ENCODE results near the gene DAG1. TPM values are rescaled to one million over a fixed set of nuclear protein-coding genes. Genes with fewer than 3 reads are reported as not detected.

DAG1 gene
- total RNA-seq, 1 experiment from 2014 or later, result 177 TPM

GRCh38 chr3:49519296-49519695, 49.2 kb downstream of the DAG1 start:
- Histone ChIP-seq H3K4me3 (ENCODE audit: low read depth, low read length) (no peak overlapping the region), H3K9me3 (no peaks in the 10 kb centered on the region), H3K36me3 (ENCODE audit: control insufficient read depth, insufficient read depth, low read length) (peaks cover 1% of the 10 kb centered on the region), H3K4me1 (peaks cover 3% of the 10 kb centered on the region; the same call in 1 of the 2 replicates), H3K27me3 (replicated peaks; ENCODE audit: control insufficient read depth, insufficient read depth, low read length) (no peaks in the 10 kb centered on the region)
- Mint-ChIP-seq H3K36me3 (ENCODE audit: insufficient read depth, unreplicated experiment) (peaks cover 72% of the 10 kb centered on the region), H3K9me3 (ENCODE audit: unreplicated experiment) (no peaks in the 10 kb centered on the region), H3K4me3 (ENCODE audit: unreplicated experiment) (no peak overlapping the region), H3K27me3 (ENCODE audit: insufficient read depth, unreplicated experiment) (no peaks in the 10 kb centered on the region), H3K4me1 (ENCODE audit: low read depth, unreplicated experiment) (peaks cover 22% of the 10 kb centered on the region), H3K27ac (ENCODE audit: unreplicated experiment) (no peak overlapping the region)
- CTCF ChIA-PET, result interaction anchor here (0.9 to 1.0 kb wide), 2 partner anchors 65 kb away, joined by 4 to 5 read pairs; no protein-coding TSS in a partner anchor
- TF ChIP-seq CTCF (IDR thresholded peaks at IDR 0.05; ENCODE audit: insufficient read depth in 1 of 2, low read depth in 1 of 2, low read length in 1 of 2, severe bottlenecking in 1 of 2, unreplicated experiment in 1 of 2), result no peak
- intact Hi-C loops (cut with micrococcal nuclease; ENCODE audit: unreplicated experiment), result no loop called here
- BruUV-seq (replicated peaks), result no TSS peak
- no peak for DNase-seq
- POLR2A ChIA-PET, result interaction anchor here (0.7 kb wide), 1 partner anchor 52 kb away, joined by 3 read pairs; no protein-coding TSS in a partner anchor

- DNase-seq, result no peak
- H3K27me3 Mint-ChIP-seq (ENCODE audit: insufficient read depth, unreplicated experiment), result no peaks in the 10 kb centered on the region
- no peak overlapping the region for H3K27ac Mint-ChIP-seq (ENCODE audit: unreplicated experiment)
- TF ChIP-seq CTCF (IDR thresholded peaks at IDR 0.05; ENCODE audit: insufficient read depth in 1 of 2, low read depth in 1 of 2, low read length in 1 of 2, severe bottlenecking in 1 of 2, unreplicated experiment in 1 of 2), result no peak
- Histone ChIP-seq H3K27me3 (replicated peaks; ENCODE audit: control insufficient read depth, insufficient read depth, low read length) (no peaks in the 10 kb centered on the region), H3K36me3 (ENCODE audit: control insufficient read depth, insufficient read depth, low read length) (peaks cover 1% of the 10 kb centered on the region), H3K9me3 (no peaks in the 10 kb centered on the region), H3K4me1 (peaks cover 3% of the 10 kb centered on the region; the same call in 1 of the 2 replicates), H3K4me3 (ENCODE audit: low read depth, low read length) (no peak overlapping the region)
- ChIA-PET CTCF (interaction anchor here (0.9 kb wide), 1 partner anchor 66 kb away, joined by 5 read pairs; no protein-coding TSS in a partner anchor), POLR2A (no interaction called here)
- intact Hi-C loops (cut with micrococcal nuclease; ENCODE audit: unreplicated experiment), result no loop called here
- BruUV-seq (replicated peaks), result no TSS peak
- H3K36me3 Mint-ChIP-seq (ENCODE audit: insufficient read depth, unreplicated experiment), result peaks cover 69% of the 10 kb centered on the region
- no peaks in the 10 kb centered on the region for H3K9me3 Mint-ChIP-seq (ENCODE audit: unreplicated experiment)
- peaks cover 22% of the 10 kb centered on the region for H3K4me1 Mint-ChIP-seq (ENCODE audit: low read depth, unreplicated experiment)
- H3K4me3 Mint-ChIP-seq (ENCODE audit: unreplicated experiment), result no peak overlapping the region
These were observed 49.9 kb downstream of the DAG1 start for GRCh38 chr3:49519916-49520385.

GRCh38 chr3:49523756-49524747, 54.0 kb downstream of the DAG1 start:
- DNase-seq, result no peak
- Histone ChIP-seq H3K36me3 (ENCODE audit: control insufficient read depth, insufficient read depth, low read length) (peaks cover 1% of the 10 kb centered on the region; the same call in 1 of the 2 replicates), H3K9me3 (no peaks in the 10 kb centered on the region), H3K27me3 (replicated peaks; ENCODE audit: control insufficient read depth, insufficient read depth, low read length) (no peaks in the 10 kb centered on the region), H3K4me1 (no peaks in the 10 kb centered on the region), H3K4me3 (ENCODE audit: low read depth, low read length) (no peak overlapping the region)
- ChIA-PET POLR2A (no interaction called here), CTCF (no interaction called here)
- no TSS peak for BruUV-seq (replicated peaks)
- Mint-ChIP-seq H3K9me3 (ENCODE audit: unreplicated experiment) (no peaks in the 10 kb centered on the region), H3K27me3 (ENCODE audit: insufficient read depth, unreplicated experiment) (no peaks in the 10 kb centered on the region), H3K36me3 (ENCODE audit: insufficient read depth, unreplicated experiment) (peaks cover 84% of the 10 kb centered on the region), H3K4me3 (ENCODE audit: unreplicated experiment) (no peak overlapping the region), H3K27ac (ENCODE audit: unreplicated experiment) (no peak overlapping the region), H3K4me1 (ENCODE audit: low read depth, unreplicated experiment) (no peaks in the 10 kb centered on the region)
- intact Hi-C loops (cut with micrococcal nuclease; ENCODE audit: unreplicated experiment), result no loop called here
- TF ChIP-seq CTCF (IDR thresholded peaks at IDR 0.05; ENCODE audit: insufficient read depth in 1 of 2, low read depth in 1 of 2, low read length in 1 of 2, severe bottlenecking in 1 of 2, unreplicated experiment in 1 of 2), result no peak
